Naive B cell (primary cell): ENCODE results near the gene SAMD15. TPM values are rescaled to one million over a fixed set of nuclear protein-coding genes. Genes with fewer than 3 reads are reported as not detected.
"Not testable (repeated sequence)": the region's sequence is repeated elsewhere in the genome, so short reads cannot be mapped to it uniquely, and the experiment has no call there.

ENCODE experiments used
- ATAC-seq, 2 donors: fragments of 150-1000 bp; cut with Tn5 transposase; 2 replicates each; pipeline ENCODE4 v1.10.0; 2021; ENCODE audit warnings: low read depth in 2 of 2, mild to moderate bottlenecking in 2 of 2, moderate library complexity in 2 of 2
- DNase-seq: peaks from one replicate; pipeline ENCODE4 v3.0.0; 2022
- H3K27ac Mint-ChIP-seq, 6 donors: one replicate each; pipeline ENCODE4 v1.8.0; 2020 to 2022; ENCODE audit warnings: mild to moderate bottlenecking in 6 of 6, mixed read lengths in 6 of 6, moderate library complexity in 5 of 6, inconsistent platforms in 2 of 6
- H3K27me3 Mint-ChIP-seq, 3 donors: one replicate each; pipeline ENCODE4 v1.8.0; 2021 to 2022; ENCODE audit warnings: mixed read lengths in 3 of 3, mild to moderate bottlenecking in 1 of 3
- H3K36me3 Mint-ChIP-seq, 2 donors: one replicate each; pipeline ENCODE4 v1.8.0; 2020 to 2022; ENCODE audit warnings: mixed read lengths in 2 of 2, inconsistent platforms in 1 of 2, mild to moderate bottlenecking in 1 of 2
- H3K4me1 Mint-ChIP-seq, 3 donors: one replicate each; pipeline ENCODE4 v1.8.0; 2020 to 2022; ENCODE audit warnings: mixed read lengths in 3 of 3, inconsistent platforms in 1 of 3, mild to moderate bottlenecking in 1 of 3, moderate library complexity in 1 of 3
- H3K4me3 Mint-ChIP-seq, 8 donors: one replicate each; pipeline ENCODE4 v1.8.0; 2020 to 2022; ENCODE audit warnings: mild to moderate bottlenecking in 8 of 8, mixed read lengths in 8 of 8, moderate library complexity in 8 of 8, inconsistent platforms in 2 of 8
- H3K9me3 Mint-ChIP-seq, 7 donors: one replicate each; pipeline ENCODE4 v1.8.0; 2020 to 2022; ENCODE audit warnings: mixed read lengths in 7 of 7, mild to moderate bottlenecking in 5 of 7, inconsistent platforms in 2 of 7, moderate library complexity in 1 of 7
- polyA plus RNA-seq, 6 donors: library from polyadenylated mRNA; unstranded; fragments of 300-500 nt; fragmentation: Illumina TruSeq; gene quantifications; one replicate each; pipeline ENCODE4 v1.2.3, GENCODE V29; 2021; ENCODE audit warnings: low read depth in 6 of 6

Gene SAMD15
- polyA plus RNA-seq, 6 donors from 2014 or later = 0.12 to 0.22 TPM; not detected in 4

GRCh38 chr14:77400216-77400615, 23.0 kb downstream of the SAMD15 start:
- no peak for ATAC-seq
- peaks cover 0 to 7% (median 7%) of the 10 kb centered on the region in 3 donors for H3K4me1 Mint-ChIP-seq

GRCh38 chr14:77403768-77404167, 26.6 kb downstream of the SAMD15 start:
- H3K27me3 Mint-ChIP-seq = no peaks in the 10 kb centered on the region
- DNase-seq (no peak), ATAC-seq (no peak)
- no peaks in the 10 kb centered on the region for H3K9me3 Mint-ChIP-seq
- H3K36me3 Mint-ChIP-seq = peaks cover 0 to 8% of the 10 kb centered on the region in 2 donors
- H3K4me1 Mint-ChIP-seq = peaks cover 13 to 25% (median 21%) of the 10 kb centered on the region in 3 donors
- H3K27ac Mint-ChIP-seq = no peak overlapping the region
- no peak overlapping the region for H3K4me3 Mint-ChIP-seq

More at GRCh38 chr14:77400216-77400615, 23.0 kb downstream of the SAMD15 start:
- peaks cover 0 to 3% (median 0%) of the 10 kb centered on the region in 7 donors for H3K9me3 Mint-ChIP-seq
- H3K36me3 Mint-ChIP-seq = peaks cover 0 to 8% of the 10 kb centered on the region in 2 donors
- H3K4me3 Mint-ChIP-seq = no peak overlapping the region
- H3K27ac Mint-ChIP-seq = no peak overlapping the region
- H3K27me3 Mint-ChIP-seq = no peaks in the 10 kb centered on the region
- DNase-seq = no peak

DNA sequence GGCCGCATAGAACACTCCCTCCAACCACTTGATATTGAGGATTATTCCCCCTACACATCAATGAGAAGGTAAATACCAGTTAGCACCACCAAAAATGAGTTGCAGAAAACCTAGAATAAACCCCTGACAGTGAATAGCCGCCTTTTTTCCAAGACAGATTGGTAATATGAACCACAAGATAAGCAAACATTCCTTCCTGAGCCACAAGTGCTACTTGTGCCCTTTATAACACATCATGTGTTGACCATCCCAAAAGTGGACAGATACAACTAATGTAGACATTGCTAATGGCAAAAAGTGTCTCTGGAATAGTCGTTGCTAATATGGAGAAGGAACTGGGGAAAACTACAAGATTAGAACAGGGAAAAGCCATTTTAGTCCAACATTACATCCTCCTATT, 28.9 kb downstream of the SAMD15 start:
- Mint-ChIP-seq H3K36me3 (peaks cover 0 to 8% of the 10 kb centered on the region in 2 donors), H3K27ac (no peak overlapping the region), H3K27me3 (no peaks in the 10 kb centered on the region), H3K4me3 (no peak overlapping the region), H3K4me1 (peaks cover 13 to 25% (median 21%) of the 10 kb centered on the region in 3 donors), H3K9me3 (no peaks in the 10 kb centered on the region)
- ATAC-seq = no peak
- no peak for DNase-seq

DNA sequence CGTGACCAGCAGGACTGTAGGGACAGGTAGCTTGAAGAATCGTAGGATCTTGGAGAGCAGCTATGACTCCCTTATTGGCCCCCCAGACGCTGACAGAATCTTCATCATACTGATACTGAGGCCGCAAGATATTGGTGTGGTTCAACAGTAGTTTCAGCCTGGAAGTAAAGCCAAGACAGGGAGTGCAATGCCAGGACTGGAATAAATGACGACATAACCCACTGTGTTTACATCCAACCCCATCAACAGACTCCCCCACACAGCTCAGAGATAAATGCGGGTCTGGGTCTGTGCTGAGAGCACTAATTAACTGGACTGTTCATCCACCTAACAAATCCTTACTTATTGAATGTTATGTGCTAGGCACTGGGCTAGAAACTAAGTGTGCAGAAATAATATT, 29.5 kb downstream of the SAMD15 start:
- peak overlapping the region in 2 of 6 donors; percentile 0 to 84 for H3K27ac Mint-ChIP-seq
- ATAC-seq = no peak
- peak overlapping the region in 1 of 8 donors; percentile 41 for H3K4me3 Mint-ChIP-seq
- H3K27me3 Mint-ChIP-seq = no peaks in the 10 kb centered on the region
- peaks cover 0 to 8% of the 10 kb centered on the region in 2 donors for H3K36me3 Mint-ChIP-seq
- H3K4me1 Mint-ChIP-seq = peaks cover 13 to 19% (median 14%) of the 10 kb centered on the region in 3 donors
- no peak for DNase-seq
- no peaks in the 10 kb centered on the region for H3K9me3 Mint-ChIP-seq

DNA sequence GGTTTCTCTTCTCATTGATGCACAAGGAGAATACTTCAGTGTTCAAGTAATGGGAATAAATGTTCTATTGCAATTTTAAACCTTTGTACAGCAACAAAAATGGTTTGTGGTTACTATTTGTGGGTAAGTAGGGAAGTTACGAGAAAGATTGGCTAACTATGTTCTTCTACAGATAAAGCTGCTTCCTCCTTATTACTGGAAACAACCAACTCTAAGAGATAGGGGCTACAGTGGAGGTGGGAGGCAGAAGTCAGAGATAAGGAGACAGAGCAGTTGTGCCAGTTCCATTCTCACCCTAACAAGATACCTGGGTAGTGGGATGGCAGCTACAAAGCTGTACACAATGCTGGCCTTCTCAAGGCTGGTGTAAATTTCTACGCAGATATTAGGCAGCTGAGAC, 30.0 kb downstream of the SAMD15 start:
- peaks cover 13 to 17% (median 13%) of the 10 kb centered on the region in 3 donors for H3K4me1 Mint-ChIP-seq
- DNase-seq (no peak), ATAC-seq (no peak)
- peaks cover 0 to 8% of the 10 kb centered on the region in 2 donors for H3K36me3 Mint-ChIP-seq
- peak overlapping the region in 2 of 8 donors; percentile 51 to 53 for H3K4me3 Mint-ChIP-seq
- no peaks in the 10 kb centered on the region for H3K9me3 Mint-ChIP-seq
- H3K27me3 Mint-ChIP-seq = no peaks in the 10 kb centered on the region
- H3K27ac Mint-ChIP-seq = peak overlapping the region in 4 of 6 donors; percentile 0 to 86 (median 30)

- no peak overlapping the region for H3K4me3 Mint-ChIP-seq
- H3K27me3 Mint-ChIP-seq = no peaks in the 10 kb centered on the region
- peak overlapping the region in 2 of 6 donors; percentile 54 to 62 for H3K27ac Mint-ChIP-seq
- DNase-seq (peak; percentile 5), ATAC-seq (peak; percentile 32 to 34)
- no peaks in the 10 kb centered on the region for H3K9me3 Mint-ChIP-seq
- peaks cover 0 to 5% of the 10 kb centered on the region in 2 donors for H3K36me3 Mint-ChIP-seq
- H3K4me1 Mint-ChIP-seq = peaks cover 13 to 17% (median 13%) of the 10 kb centered on the region in 3 donors
Measured at GRCh38 chr14:77409131-77409533, 32.0 kb downstream of the SAMD15 start.

- Mint-ChIP-seq H3K36me3 (peaks cover 0 to 17% of the 10 kb centered on the region in 2 donors), H3K4me3 (peak overlapping the region in 1 of 8 donors; percentile 10), H3K27ac (peak overlapping the region in 1 of 6 donors; percentile 58), H3K9me3 (peaks cover 6 to 31% (median 23%) of the 10 kb centered on the region in 7 donors)
- DNase-seq, H3K27me3 Mint-ChIP-seq, H3K4me1 Mint-ChIP-seq, ATAC-seq: not testable (repeated sequence)
Measured at GRCh38 chr14:77415403-77416030, 38.3 kb downstream of the SAMD15 start.

DNA sequence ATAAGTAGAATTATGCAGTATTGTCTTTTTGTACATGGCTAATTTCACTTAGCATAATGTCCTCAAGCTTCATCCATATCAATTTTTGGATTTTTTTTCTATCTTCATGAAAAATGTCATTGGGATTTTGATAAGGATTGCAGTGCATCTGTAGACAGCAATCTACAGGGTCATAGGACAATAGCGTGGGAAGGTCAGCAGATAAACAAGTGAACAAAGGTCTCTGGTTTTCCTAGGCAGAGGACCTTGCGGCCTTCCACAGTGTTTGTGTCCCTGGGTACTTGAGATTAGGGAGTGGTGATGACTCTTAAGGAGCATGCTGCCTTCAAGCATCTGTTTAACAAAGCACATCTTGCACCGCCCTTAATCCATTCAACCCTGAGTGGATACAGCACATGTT, 38.9 kb downstream of the SAMD15 start:
- Mint-ChIP-seq H3K36me3 (peaks cover under 1 to 17% of the 10 kb centered on the region in 2 donors), H3K27ac (peak overlapping the region in 1 of 6 donors; percentile 58), H3K9me3 (peaks cover 6 to 33% (median 26%) of the 10 kb centered on the region in 7 donors)
- DNase-seq, H3K4me1 Mint-ChIP-seq, ATAC-seq, H3K4me3 Mint-ChIP-seq, H3K27me3 Mint-ChIP-seq: not testable (repeated sequence)

- no peaks in the 10 kb centered on the region for H3K4me1 Mint-ChIP-seq
- peaks cover 8 to 22% of the 10 kb centered on the region in 2 donors for H3K36me3 Mint-ChIP-seq
- peaks cover 6 to 38% (median 26%) of the 10 kb centered on the region in 7 donors for H3K9me3 Mint-ChIP-seq
- ATAC-seq = no peak
- no peak for DNase-seq
- no peak overlapping the region for H3K27ac Mint-ChIP-seq
- no peaks in the 10 kb centered on the region for H3K27me3 Mint-ChIP-seq
- H3K4me3 Mint-ChIP-seq = no peak overlapping the region
Measured at GRCh38 chr14:77416836-77417235, 39.7 kb downstream of the SAMD15 start.

DNA sequence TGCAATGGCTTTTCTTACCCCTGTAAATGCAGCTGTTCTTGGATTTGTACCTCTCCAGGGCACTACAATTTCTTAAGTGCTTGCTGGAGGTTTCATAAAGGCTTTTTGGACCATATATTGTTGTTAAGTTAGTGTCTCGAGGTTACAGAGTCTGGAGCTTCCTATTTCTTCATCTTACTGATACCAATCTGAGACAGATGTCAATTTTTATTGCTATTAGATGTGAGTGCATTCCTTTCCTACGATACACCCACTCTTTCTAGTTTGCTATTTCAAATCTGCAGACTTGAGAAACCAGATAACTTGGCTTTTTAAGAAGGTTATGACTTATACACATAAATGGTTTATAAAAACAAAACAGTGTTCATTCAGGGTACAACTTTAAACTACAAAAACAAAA, 44.0 kb downstream of the SAMD15 start:
- Mint-ChIP-seq H3K9me3 (peaks cover 6 to 38% (median 26%) of the 10 kb centered on the region in 7 donors), H3K27me3 (no peaks in the 10 kb centered on the region), H3K36me3 (peaks cover 34 to 50% of the 10 kb centered on the region in 2 donors), H3K4me1 (no peaks in the 10 kb centered on the region), H3K4me3 (no peak overlapping the region), H3K27ac (peak overlapping the region in 1 of 6 donors; percentile 4)
- no peak for DNase-seq
- no peak for ATAC-seq

DNA sequence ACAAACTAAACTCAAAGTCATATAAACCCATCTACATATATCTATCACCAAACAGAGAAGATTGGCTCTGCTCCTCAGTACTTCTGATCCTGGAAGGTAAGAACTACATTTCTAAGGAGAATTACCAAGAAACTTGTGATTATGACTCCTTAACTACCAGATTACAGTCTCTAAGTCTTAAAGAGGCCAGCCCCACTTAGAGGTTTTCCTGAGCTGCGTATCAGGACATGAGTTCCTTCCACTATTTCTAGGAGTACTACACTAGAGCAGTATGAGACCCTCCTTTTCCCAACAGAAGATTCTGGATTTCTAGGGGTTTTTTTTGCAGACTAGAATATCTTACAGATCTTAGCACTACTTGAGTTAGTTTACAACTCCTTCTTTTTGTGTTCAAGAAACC, 46.2 kb downstream of the SAMD15 start, which contains the start of gene NOXRED1:
TSS of gene NOXRED1 (minus strand) at position 101 of the 400 bp plus-strand sequence. CDS start 634 bp downstream, outside the sequence.
- Mint-ChIP-seq H3K36me3 (peaks cover 55 to 65% of the 10 kb centered on the region in 2 donors), H3K4me3 (peak within 1 kb of the TSS in 1 of 8 donors; percentile 20), H3K27ac (peak within 1 kb of the TSS in 1 of 6 donors; percentile 15), H3K4me1 (no peaks in the 10 kb centered on the region), H3K27me3 (no peaks in the 10 kb centered on the region), H3K9me3 (peaks cover 6 to 26% (median 20%) of the 10 kb centered on the region in 7 donors)
- DNase-seq (no peak), ATAC-seq (no peak)

DNA sequence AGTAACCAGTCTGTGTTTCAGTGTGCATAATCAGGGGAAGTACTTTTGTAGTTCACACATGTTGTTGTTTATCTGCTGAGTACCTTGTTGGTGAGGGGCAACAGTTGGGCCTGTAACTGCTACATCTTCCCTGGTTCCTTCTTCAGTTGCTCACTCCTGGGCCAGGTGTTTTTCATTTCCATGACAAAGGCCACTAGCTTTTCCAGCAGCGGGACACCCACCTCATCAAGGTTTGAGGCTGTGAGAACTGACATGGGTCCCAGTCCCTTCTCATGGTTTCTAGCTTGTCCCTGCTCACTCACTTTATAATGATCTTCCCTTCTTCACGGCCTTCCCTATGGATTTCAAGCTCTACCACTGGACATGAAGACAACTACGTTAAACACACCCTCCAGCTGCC, 47.7 kb downstream of the SAMD15 start:
- Mint-ChIP-seq H3K36me3 (peaks cover 63 to 76% of the 10 kb centered on the region in 2 donors), H3K27me3 (no peaks in the 10 kb centered on the region), H3K4me3 (no peak overlapping the region), H3K9me3 (peaks cover 4 to 17% (median 9%) of the 10 kb centered on the region in 7 donors), H3K4me1 (no peaks in the 10 kb centered on the region), H3K27ac (peak overlapping the region in 1 of 6 donors; percentile 29)
- DNase-seq (no peak), ATAC-seq (no peak)

DNA sequence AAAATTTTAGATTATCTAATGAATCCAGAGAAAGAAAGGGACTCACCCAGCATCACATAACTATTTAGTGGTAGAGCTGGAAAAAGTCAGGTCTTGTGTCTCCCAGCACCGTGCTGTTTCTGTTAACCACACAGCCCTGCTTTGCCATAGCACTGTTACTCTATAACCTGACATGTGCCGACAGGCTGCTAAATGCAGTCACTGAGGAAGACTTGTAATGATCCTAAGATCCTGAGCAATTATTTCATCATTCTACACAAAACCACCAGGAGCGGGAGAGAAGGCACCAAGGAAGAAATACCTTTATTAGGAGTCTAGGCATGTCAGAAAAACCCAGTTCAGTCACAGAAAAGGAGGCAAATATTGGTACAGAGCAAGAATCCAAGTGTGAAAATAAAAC, 49.2 kb downstream of the SAMD15 start:
- Mint-ChIP-seq H3K4me3 (no peak overlapping the region), H3K27ac (peak overlapping the region in 2 of 6 donors; percentile 2 to 49), H3K36me3 (peaks cover 59 to 71% of the 10 kb centered on the region in 2 donors), H3K9me3 (peaks cover 0 to 2% (median 0%) of the 10 kb centered on the region in 7 donors), H3K4me1 (no peaks in the 10 kb centered on the region), H3K27me3 (no peaks in the 10 kb centered on the region)
- DNase-seq (no peak), ATAC-seq (no peak)

DNA sequence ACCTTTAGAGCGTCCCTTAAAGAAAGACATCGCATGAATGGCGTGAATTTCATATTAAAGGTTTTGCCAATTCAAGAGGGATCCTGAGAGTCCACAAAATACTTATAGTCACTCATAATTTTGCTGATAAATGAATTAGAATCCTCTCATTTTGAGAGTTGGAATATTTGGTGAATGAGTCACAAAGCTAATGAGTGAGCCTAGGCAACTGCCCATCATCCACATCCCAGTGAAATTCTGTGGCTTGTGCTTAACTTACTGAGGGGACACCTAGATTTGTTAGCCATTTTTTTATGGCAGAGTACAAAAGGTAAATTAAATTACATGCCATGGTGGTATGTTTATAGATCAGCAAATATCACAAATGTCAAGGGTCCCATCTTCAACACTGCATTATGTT, 58.9 kb downstream of the SAMD15 start:
- Mint-ChIP-seq H3K27me3 (no peaks in the 10 kb centered on the region), H3K4me1 (no peaks in the 10 kb centered on the region), H3K9me3 (no peaks in the 10 kb centered on the region), H3K4me3 (no peak overlapping the region), H3K27ac (no peak overlapping the region), H3K36me3 (peaks cover 32 to 40% of the 10 kb centered on the region in 2 donors)
- DNase-seq (no peak), ATAC-seq (no peak)
